HG03354 (cell line): ENCODE results near the gene KDM4C.
"Not testable (repeated sequence)": the region's sequence is repeated elsewhere in the genome, so short reads cannot be mapped to it uniquely, and the experiment has no call there.

Experiments used
- ATAC-seq: cut with Tn5 transposase; IDR thresholded peaks from one replicate; pipeline ENCODE4 v1.9.1; 2021; ENCODE audit warnings: mild to moderate bottlenecking; ENCODE audit not compliant: unreplicated experiment, poor library complexity, severe bottlenecking

KDM4C gene

DNA sequence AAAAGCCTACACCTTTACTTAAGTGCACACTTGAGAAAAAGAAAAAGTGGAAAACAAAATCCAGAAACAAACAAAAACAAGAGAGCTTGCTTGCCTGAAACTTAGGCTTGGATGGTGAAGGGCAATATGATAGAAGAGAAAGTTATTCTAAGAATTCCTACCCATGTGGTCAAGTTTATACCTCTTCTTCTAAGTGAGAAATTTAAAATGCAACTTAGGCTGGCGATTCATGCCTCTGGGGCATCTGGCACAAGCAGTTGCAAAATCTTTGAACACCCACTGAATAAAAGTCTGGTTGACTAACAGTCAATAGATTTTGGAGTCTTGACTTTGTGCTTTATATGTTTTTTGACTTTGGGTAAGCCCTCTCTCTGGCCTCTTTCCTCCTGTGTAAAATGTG, 239.6 kb downstream of the KDM4C start:
- no peak for ATAC-seq

DNA sequence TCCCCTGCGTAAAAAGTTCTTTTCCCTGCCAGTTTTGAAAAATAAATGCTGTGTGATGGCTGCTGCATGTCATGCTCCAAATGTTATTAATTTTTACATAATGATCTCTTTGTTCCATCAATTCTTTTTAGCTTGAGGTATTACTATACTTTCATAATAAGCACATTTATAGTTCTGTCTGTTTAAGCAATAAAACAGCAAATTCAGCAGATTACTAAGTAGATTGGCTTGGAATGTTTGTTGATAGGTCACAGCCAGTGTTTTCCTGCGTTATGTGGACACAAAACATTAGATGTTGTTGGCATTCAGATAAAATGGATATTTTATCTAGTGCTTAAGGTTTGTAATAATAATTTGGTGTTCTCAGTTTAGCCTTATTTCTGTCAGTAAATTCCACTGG, 242.0 kb downstream of the KDM4C start:
- ATAC-seq, result no peak

DNA sequence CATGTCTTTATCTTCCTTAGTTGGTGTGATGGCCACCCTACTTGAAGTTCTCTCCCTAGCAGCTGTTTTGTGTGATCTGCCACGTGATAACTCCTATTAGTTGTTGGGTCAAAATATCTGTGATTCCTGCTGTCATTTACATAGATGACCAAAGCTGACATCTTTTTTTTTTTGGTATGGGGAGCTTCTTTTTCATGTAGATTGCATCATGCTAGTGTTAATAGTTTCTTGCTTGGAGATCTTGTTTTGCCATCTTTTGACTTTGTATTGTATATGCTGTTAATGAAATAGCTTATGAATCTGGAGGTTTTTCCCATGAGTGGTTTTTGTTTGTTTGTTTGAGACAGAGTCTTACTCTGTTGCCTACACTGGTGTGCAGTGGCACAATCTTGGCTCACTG, 243.8 kb downstream of the KDM4C start:
- ATAC-seq, result no peak

DNA sequence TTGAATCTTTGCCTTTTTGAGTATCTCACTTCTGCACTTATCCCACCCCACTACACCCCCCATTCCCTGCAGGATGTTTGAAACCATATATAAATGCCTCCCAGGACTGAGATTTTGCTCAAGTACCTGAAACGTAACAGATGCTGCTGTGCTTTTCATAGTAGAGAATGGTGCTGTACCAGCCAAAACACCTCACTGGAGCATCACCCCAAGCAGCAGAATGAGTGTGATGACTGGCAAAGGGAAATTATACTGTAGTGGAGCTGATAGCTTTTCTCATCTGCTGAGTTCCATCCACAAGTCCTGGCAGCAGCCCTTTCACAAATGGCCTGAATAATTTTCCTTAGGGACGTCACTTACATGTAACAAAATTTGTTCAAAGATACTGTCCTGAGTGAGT, 246.1 kb downstream of the KDM4C start:
- ATAC-seq, result no peak

DNA sequence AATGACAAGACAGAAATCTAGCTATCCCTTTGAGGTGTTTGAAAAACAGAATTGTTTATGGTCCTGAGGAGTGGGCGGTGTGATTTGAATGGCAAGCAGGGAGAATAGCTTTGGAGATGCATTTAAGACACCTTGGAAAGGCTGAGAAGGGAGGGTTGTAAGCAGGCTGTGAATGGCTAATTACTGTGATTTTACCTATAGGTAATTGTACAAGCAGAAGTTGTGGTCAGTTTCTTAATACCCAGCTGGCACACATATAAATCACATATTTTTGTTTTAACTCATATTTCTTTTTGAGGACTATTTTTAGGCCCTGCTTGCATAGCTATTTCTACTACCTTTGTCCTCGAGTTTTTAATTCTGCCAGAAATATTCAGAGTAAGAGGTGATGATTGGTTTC, 248.6 kb downstream of the KDM4C start:
- no peak for ATAC-seq

DNA sequence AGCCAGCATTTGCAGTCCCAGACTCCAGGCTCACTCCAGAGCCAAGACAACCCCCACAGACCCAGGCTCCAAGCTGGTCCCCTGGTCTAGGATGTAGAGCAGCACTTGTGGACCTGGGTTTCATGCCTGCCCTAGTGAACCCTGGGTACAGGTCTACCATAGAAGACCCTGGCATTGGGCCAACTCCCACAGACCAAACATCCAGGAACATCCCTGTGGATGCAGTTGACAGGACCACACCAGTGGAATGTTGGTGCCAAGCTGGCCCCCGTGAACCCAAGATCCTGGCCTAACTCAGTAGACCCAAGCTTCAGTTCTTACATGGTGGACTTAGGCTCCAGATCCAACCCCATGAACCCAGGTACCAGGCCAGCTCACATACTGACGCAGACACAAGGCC, 250.6 kb downstream of the KDM4C start:
- no peak for ATAC-seq

DNA sequence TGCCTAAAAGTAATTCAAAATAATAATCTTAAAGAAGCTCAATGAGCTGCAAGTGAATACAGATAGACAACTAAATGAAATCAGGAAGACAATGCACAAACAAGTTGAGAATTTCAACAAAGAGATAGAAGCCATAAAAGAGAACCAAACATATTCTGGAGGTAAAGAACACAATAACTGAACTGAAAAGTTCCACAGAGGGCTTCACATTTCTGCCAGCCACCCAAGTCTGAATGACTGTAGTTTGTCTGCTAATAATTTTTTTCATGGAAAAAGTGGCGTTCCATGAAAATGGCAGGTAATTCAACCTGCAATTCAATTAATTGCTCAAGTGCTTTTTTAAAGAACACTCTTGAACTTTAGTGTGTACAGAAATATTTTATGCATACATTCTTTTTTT, 251.3 kb downstream of the KDM4C start:
- ATAC-seq, result no peak

DNA sequence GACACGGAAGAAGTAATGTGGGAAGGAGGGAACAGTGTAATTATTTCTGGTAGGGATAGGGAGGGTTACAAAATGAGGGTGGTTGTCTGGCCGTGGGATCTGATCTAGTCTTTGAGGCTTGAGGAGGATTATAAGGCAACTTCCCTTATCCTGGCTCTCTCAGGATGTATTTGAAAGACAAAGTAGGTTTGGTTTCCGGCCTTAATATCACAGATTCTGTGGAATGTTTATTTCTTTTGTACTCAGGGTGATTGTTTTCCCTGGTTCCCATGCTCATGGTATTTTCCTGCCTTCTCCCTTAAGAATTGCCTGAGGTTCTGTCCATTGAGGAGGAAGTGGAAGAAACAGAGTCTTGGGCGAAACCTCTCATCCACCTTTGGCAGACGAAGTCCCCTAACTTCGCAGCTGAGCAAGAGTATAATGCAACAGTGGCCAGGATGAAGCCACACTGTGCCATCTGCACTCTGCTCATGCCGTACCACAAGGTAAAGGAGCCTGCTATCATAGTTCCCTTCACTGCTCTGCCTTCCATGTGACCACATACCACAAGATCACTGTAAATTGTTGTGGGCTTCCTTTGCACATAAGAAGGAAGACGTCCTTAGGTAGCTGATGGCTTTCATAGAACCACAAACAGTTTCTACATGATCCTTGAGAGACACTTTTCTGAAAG, 253.8 kb downstream of the KDM4C start:
- ATAC-seq, result no peak

DNA sequence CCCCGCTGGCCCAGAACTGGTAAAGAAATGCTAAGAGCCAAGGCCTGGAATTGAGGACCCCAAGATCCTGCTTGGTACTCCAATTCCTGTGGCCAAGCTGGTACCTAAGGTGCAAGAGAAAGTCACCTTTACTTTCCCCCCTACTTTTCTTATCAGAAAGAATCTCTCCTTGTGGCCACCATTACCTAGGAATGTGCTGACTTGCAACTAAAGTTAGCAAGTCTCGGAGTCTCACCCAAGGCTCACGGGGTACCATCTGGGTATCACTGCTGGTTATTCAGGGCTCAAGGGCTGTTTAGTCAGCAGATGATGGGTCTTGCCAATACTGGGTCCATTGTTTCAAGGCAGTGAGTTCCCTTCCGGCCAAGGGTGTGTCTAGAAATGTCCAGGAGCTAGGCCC, 270.2 kb downstream of the KDM4C start:
- ATAC-seq, result no peak

DNA sequence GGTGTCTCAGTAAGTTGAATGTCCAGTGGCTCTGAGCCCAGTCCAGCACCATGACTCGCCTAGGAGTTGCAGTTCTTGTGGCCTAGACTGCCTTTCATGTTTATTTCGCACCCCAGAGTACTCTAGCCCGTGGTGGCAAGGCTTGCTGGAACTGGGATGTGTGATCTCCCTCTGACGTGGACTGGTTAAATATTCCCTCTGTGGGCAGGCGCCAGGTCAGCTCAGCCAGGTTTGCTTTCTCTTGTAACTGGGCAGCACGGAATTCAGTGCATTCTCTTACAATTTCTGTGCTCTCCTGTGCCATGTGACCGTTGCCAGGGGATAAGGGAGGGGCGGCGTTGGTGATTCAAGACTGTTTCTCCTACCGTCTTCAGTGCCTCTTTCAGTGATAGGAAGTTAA, 270.8 kb downstream of the KDM4C start:
- ATAC-seq, result no peak

DNA sequence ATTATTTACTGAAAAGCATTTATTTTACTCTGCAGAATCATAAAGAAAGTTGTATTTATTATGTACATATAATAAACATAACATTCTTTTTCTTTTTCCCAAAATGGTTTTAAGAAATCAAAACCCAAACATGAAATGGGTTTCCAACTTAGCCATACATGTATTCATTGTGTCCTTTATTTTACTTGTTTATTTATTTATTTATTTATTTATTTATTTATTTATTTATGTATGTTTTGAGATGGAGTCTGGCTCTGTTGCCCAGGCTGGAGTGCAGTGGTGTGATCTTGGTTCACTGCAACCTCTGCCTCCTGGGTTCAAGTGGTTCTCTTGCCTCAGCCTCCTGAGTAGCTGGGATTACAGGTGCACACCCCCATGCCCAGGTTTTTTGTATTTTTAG, 273.2 kb downstream of the KDM4C start:
- not testable (repeated sequence) for ATAC-seq

DNA sequence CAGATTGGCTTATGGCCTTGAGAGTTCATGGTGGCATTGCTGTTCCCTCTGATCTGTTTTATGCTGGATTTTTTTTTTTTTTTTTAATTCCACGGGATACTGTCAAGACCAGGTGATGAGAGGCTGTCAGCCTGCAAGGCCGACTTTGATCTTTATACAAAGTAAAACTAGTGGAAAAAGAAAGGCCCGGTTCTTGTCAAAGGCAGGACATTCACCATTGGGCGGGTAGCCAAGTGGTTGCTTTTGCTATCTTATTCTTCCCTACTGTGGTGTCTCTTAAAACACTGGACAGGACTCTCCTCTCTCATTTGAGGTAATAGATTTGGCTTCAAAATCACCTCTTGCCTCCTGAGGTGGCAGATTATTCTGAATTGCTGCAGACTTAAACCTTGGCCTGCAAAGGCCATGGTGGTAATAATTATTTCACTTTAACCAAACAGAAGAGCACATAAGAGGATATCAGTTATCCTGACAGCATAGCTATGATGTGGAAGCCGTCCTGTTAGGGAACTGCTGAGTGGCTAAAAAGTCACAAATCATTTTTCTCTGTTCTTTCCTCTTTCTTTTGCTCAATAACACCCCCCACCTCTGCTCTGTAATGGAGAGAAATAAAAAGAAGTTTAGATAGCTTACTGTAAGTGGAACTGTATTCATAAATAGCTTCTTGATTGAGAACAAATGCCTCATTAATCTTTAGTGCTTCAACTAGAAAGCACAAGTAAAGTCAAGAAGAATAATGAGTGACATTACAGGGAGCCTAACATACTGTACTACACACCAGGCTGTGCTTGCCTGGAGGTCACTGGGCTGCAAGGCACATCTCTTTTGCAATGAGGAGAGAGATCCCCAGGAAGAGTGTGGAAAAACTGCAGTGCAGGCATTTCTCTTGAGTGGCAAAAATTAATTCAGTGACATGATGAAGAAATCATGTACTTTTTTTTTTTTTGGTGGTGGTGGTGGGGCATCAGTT, 275.6 kb downstream of the KDM4C start:
- ATAC-seq, result no peak

DNA sequence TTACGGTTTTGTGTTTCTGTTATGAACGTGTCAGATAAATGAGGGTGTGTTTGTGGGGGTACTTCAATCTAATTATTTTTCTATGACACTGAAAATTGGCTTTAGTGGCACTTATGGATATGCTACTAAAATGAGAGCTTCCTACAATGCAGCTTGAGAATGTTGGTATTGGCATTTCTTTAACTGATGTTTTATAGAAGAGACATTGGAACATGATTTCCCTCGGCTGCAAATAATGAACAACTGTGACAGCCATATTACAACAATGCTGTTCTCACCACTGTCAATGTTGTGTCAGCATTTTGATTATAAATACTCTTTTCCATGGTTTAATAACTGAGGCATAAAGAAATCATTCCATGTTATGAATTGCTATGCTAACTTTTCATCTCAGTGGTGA, 279.4 kb downstream of the KDM4C start:
- no peak for ATAC-seq

DNA sequence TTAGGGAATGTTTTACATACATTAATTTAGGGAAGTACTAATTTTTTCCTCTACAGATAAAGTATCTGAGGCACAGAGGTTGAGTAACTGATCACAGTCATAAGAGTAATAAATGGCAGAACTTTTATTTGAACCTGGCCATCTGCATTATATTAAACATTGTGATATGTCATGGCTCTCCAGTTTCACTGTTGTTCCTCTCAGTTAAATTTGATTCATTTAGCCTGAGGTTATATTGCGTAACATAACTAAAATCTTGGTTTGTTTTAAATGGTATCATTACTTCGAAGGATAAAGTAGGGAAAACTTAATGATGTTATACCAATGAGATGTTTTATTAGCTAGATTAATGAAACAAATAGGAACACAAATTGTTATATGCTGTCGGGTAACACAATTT, 284.4 kb downstream of the KDM4C start:
- no peak for ATAC-seq

DNA sequence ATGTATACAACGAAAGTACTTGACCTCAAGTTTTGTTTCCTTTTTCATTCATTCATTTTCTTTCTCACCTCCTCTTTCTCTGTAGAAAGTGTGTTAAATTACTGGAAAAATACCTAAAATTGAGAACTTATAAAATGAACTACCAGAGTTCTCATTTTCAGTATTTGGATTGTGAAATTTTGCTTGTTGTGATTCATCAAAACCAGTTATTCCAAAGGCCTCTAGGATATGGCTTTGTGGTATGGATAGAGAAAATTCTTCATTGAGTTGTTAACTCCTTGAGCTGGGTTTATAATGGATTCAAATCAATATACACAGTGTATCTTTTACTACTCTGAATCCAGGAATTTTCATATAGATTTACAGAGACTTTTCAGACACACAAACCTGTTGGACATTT, 287.6 kb downstream of the KDM4C start:
- no peak for ATAC-seq

DNA sequence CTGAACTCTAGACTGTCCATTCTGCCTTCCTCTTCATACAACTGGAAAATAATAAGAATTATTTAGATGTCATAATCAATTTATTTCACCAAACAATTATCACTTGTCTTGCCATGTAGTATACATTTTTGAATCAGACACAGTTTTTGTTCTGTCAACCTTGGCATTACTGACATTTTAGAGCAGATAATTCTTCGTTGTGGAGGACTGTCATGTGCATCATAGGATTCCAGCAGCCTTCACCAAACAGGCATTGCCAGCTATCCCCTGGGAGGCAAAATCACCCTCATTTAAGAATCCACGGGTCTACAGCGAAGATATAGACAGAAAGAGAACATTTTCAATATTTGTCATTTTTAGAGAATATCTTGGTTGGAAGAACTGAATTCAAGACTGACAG, 293.9 kb downstream of the KDM4C start:
- no peak for ATAC-seq

DNA sequence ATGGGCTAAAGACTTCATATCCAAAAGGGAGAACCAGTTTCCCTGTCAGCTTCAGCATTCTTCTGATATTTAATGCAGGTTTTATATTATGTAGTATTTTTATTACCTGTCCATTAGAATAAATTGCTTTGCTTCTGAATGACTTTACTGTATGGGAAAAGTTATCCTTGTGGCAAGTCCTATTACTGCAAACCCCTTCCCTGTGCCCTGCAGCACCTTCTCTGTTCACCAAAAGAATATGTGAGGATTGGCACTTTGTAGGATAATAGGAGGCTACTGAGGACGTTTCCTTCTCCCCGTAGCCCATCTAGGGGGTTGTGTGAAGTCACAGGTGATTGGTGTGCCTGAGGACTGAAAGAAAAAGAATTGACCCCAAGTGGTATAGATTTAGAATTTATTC, 296.1 kb downstream of the KDM4C start:
- ATAC-seq, result no peak

DNA sequence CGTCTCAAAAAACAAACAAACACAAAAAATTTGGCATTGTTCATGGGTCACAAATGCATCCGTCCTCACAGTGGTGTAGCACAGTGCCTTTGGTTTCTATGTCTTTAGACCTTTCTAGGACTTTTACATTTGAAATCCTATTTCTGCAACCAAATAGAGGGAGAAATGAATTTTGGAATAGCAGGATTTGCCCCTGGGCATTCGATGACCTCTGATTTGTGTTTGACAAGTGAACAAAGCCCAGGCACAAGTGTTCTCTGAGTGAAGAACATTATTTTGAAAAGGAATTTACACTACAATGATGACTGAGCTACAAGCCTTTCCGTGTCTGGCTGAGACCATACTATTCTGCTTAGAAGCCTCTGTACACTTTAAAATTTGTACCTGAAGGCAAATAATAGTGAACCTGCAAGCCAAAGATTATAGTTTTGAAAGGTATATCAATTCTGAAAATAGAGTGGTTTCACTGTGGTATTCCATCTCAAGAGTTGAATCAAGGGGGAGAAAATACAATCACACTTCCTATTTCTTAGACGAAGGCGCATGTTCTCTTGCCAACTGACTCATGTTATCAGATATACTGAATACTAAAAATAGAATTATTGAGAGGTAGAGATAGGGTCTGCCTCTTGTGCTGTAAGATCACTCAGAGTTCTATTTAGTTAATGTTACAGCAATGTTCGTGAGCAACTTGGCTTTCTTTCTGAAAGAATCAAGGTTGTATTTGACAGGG, 297.6 kb downstream of the KDM4C start:
- no peak for ATAC-seq

DNA sequence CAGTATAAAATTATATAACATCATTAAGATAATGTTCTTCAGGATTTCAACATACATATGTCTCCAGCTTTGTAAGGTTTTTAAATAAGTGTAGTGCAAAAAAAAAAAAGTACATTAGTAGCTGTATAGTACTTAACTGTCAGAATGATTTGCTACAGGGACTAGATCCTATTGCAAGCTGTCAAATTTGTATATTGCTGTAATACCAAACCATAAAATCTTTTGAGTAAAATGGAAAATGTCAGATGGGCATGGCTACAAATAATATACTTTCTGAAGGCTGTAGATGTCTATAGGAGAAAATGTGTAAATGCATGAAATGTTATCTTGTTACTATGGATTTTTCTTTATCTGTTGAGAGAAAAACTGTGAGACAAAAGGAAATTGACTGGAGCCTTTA, 298.5 kb downstream of the KDM4C start:
- ATAC-seq, result no peak

DNA sequence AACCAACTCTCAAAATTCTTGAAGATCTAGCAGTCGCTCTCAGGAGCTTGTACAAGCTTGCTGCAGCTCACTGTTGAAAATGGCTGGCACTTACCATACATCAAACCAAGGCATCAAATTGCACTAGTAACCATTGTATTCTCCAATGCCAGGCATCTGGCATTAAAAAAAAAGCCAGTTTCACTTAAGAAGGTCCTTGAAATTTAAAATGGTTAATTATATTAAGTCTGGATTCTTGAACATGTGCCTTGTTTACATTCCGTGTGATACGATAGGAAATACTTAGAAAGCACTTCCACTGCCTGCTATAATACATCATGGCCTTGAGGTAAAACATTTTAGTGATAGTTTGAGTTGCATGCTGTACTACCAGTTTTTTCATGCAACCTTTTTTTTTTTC, 300.7 kb downstream of the KDM4C start:
- no peak for ATAC-seq

DNA sequence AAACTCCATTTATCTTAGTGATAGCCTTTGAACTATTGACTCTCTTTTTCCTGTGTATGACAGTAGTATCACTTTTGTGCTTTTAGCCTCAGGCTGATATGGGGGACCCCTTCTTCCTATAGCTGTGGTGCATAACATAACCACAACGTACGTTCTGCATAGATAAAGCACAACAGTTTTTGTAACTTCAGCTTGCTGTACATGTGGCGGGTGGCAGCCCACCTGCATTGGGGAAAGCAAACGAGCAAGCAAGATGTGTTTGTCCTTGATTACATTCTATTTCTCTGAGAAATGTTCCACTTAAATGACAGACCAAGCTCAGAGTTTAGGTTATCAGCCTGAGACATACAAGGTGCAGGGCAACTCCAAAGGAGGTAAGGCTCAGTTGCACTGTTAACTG, 309.4 kb downstream of the KDM4C start:
- ATAC-seq, result no peak
